Measurements from ENCODE around the gene IPO9.

IPO9 gene

GRCh38 chr1:201892211-201892610, 63.3 kb downstream of the IPO9 start:
- Histone ChIP-seq H3K4me3 (IDR thresholded peaks at IDR 0.05; ENCODE audit: insufficient read depth, low read depth, low read length) (no peak overlapping the region), H3K9ac (no peak overlapping the region), H3K79me2 (ENCODE audit: insufficient read depth, low read depth) (no peaks in the 10 kb centered on the region), H3K27ac (no peak overlapping the region), H2AFZ (ENCODE audit: low read depth) (no peak overlapping the region), H4K20me1 (ENCODE audit: insufficient read depth) (no peaks in the 10 kb centered on the region), H3K36me3 (ENCODE audit: insufficient read depth) (no peaks in the 10 kb centered on the region), H3K27me3 (ENCODE audit: insufficient read depth, low read depth) (no peaks in the 10 kb centered on the region), H3K4me1 (ENCODE audit: low read depth, poor library complexity, severe bottlenecking) (peaks cover 14% of the 10 kb centered on the region), H3K4me2 (no peak overlapping the region)
- no peak for TF ChIP-seq CTCF (conservative IDR thresholded peaks at IDR 0.05; ENCODE audit: low read depth, low read length)

- Histone ChIP-seq H3K9ac (no peak overlapping the region), H3K27me3 (ENCODE audit: insufficient read depth, low read depth) (no peaks in the 10 kb centered on the region), H4K20me1 (ENCODE audit: insufficient read depth) (no peaks in the 10 kb centered on the region), H3K4me3 (IDR thresholded peaks at IDR 0.05; ENCODE audit: insufficient read depth, low read depth, low read length) (no peak overlapping the region), H3K4me1 (ENCODE audit: low read depth, poor library complexity, severe bottlenecking) (peaks cover 14% of the 10 kb centered on the region), H3K79me2 (ENCODE audit: insufficient read depth, low read depth) (no peaks in the 10 kb centered on the region), H3K36me3 (ENCODE audit: insufficient read depth) (no peaks in the 10 kb centered on the region), H3K27ac (no peak overlapping the region), H3K4me2 (no peak overlapping the region), H2AFZ (ENCODE audit: low read depth) (no peak overlapping the region)
- TF ChIP-seq CTCF (conservative IDR thresholded peaks at IDR 0.05; ENCODE audit: low read depth, low read length) = no peak
Observed at GRCh38 chr1:201893431-201893830, 64.5 kb downstream of the IPO9 start.

- H2AFZ ChIP-seq (ENCODE audit: low read depth) = no peak overlapping the region
- no peak overlapping the region for H3K9ac ChIP-seq
- no peak overlapping the region for H3K4me2 ChIP-seq
Observed at GRCh38 chr1:201894343-201895119, 65.6 kb downstream of the IPO9 start.

GRCh38 chr1:201895120-201895665, 66.2 kb downstream of the IPO9 start:
- no peak overlapping the region for H3K4me2 ChIP-seq

More at GRCh38 chr1:201894343-201895119, 65.6 kb downstream of the IPO9 start:
- no peaks in the 10 kb centered on the region for H4K20me1 ChIP-seq (ENCODE audit: insufficient read depth)
- TF ChIP-seq CTCF (conservative IDR thresholded peaks at IDR 0.05; ENCODE audit: low read depth, low read length) = no peak
- no peaks in the 10 kb centered on the region for H3K27me3 ChIP-seq (ENCODE audit: insufficient read depth, low read depth)
- H3K4me3 ChIP-seq (IDR thresholded peaks at IDR 0.05; ENCODE audit: insufficient read depth, low read depth, low read length) = no peak overlapping the region
- no peaks in the 10 kb centered on the region for H3K36me3 ChIP-seq (ENCODE audit: insufficient read depth)
- peaks cover 14% of the 10 kb centered on the region for H3K4me1 ChIP-seq (ENCODE audit: low read depth, poor library complexity, severe bottlenecking)
- no peak overlapping the region for H3K27ac ChIP-seq
- H3K79me2 ChIP-seq (ENCODE audit: insufficient read depth, low read depth) = no peaks in the 10 kb centered on the region

More at GRCh38 chr1:201895120-201895665, 66.2 kb downstream of the IPO9 start:
- no peaks in the 10 kb centered on the region for H3K36me3 ChIP-seq (ENCODE audit: insufficient read depth)
- H3K27me3 ChIP-seq (ENCODE audit: insufficient read depth, low read depth) = no peaks in the 10 kb centered on the region
- H3K27ac ChIP-seq = no peak overlapping the region
- no peaks in the 10 kb centered on the region for H3K79me2 ChIP-seq (ENCODE audit: insufficient read depth, low read depth)
- H2AFZ ChIP-seq (ENCODE audit: low read depth) = no peak overlapping the region
- H3K4me3 ChIP-seq (IDR thresholded peaks at IDR 0.05; ENCODE audit: insufficient read depth, low read depth, low read length) = no peak overlapping the region
- no peak overlapping the region for H3K9ac ChIP-seq
- TF ChIP-seq CTCF (conservative IDR thresholded peaks at IDR 0.05; ENCODE audit: low read depth, low read length) = no peak
- peaks cover 14% of the 10 kb centered on the region for H3K4me1 ChIP-seq (ENCODE audit: low read depth, poor library complexity, severe bottlenecking)
- no peaks in the 10 kb centered on the region for H4K20me1 ChIP-seq (ENCODE audit: insufficient read depth)

Data from KMS-11 (cell line).